WTC11 (cell line): ENCODE results near the gene ZNF225. TPM values are rescaled to one million over a fixed set of nuclear protein-coding genes. Genes with fewer than 3 reads are reported as not detected.

Experiments
- ATAC-seq: fragments of 200-7000 bp; cut with Tn5 transposase; 2 replicates; pipeline ENCODE4 v1.10.0; 2021; ENCODE audit warnings: mild to moderate bottlenecking, moderate library complexity
- CTCF ChIA-PET: fragments of 300-600 bp; sonication (Branson Sonifier 250); formaldehyde crosslinking; loops from one replicate; lab custom pipeline; 2021; ENCODE audit warnings: antibody characterized with exemption; lab: Charles Lee
- POLR2A ChIA-PET: fragments of 350-600 bp; sonication (Branson Sonifier 250); formaldehyde crosslinking; loops from one replicate; lab custom pipeline; 2021; ENCODE audit warnings: antibody characterized with exemption; lab: Charles Lee
- DNase-seq: peaks from one replicate; pipeline ENCODE4 v3.0.0; 2021; ENCODE audit warnings: low spot score
- H3K27ac Mint-ChIP-seq: 2 replicates; pipeline ENCODE4 v1.8.0; 2021; ENCODE audit warnings: mixed read lengths
- H3K27me3 Mint-ChIP-seq: 2 replicates; pipeline ENCODE4 v1.8.0; 2021; ENCODE audit warnings: low read depth, mild to moderate bottlenecking, moderate library complexity, mixed read lengths
- H3K36me3 Mint-ChIP-seq: 2 replicates; pipeline ENCODE4 v1.8.0; 2021; ENCODE audit warnings: mixed read lengths
- H3K4me1 Mint-ChIP-seq: 2 replicates; pipeline ENCODE4 v1.8.0; 2022; ENCODE audit warnings: mixed read lengths
- H3K4me3 Mint-ChIP-seq: 2 replicates; pipeline ENCODE4 v1.8.0; 2021; ENCODE audit warnings: mild to moderate bottlenecking, moderate library complexity, mixed read lengths
- H3K9me3 Mint-ChIP-seq: 2 replicates; pipeline ENCODE4 v1.8.0; 2021; ENCODE audit warnings: mixed read lengths
- AFF4 ChIP-seq: sonication (generic); formaldehyde crosslinking; IDR thresholded peaks from 2 replicates; pipeline ENCODE4 v1.8.1; 2023; ENCODE audit warnings: mild to moderate bottlenecking, missing genetic modification reagents, borderline replicate concordance
- ARID4B ChIP-seq: sonication (generic); formaldehyde crosslinking; IDR thresholded peaks from 2 replicates; pipeline ENCODE4 v1.8.0; 2023; ENCODE audit warnings: missing genetic modification reagents, mild to moderate bottlenecking, borderline replicate concordance
- ATF3 ChIP-seq: sonication (generic); formaldehyde crosslinking; conservative IDR thresholded peaks from 2 replicates; pipeline ENCODE4 v1.8.1; 2022; ENCODE audit warnings: mild to moderate bottlenecking, missing genetic modification reagents
- ATF6 ChIP-seq: sonication (generic); formaldehyde crosslinking; IDR thresholded peaks from 2 replicates; pipeline ENCODE4 v1.8.1; 2023; ENCODE audit warnings: mild to moderate bottlenecking, missing genetic modification reagents
- CREB1 ChIP-seq: sonication (generic); formaldehyde crosslinking; IDR thresholded peaks from 2 replicates; pipeline ENCODE4 v1.8.0; 2023; ENCODE audit warnings: mild to moderate bottlenecking, missing genetic modification reagents
- E2F1 ChIP-seq: sonication (generic); formaldehyde crosslinking; IDR thresholded peaks from 2 replicates; pipeline ENCODE4 v1.8.0; 2022; ENCODE audit warnings: mild to moderate bottlenecking, missing genetic modification reagents
- ELF4 ChIP-seq: sonication (generic); formaldehyde crosslinking; IDR thresholded peaks from 2 replicates; pipeline ENCODE4 v1.8.1; 2022; ENCODE audit warnings: low read depth, mild to moderate bottlenecking, moderate library complexity, missing genetic modification reagents
- EMX1 ChIP-seq: fragments of 250-450 bp; sonication (Bioruptor Pico); IDR thresholded peaks from 2 replicates; pipeline ENCODE4 v1.8.0; 2021; ENCODE audit warnings: mild to moderate bottlenecking
- FOXJ3 ChIP-seq: sonication (generic); formaldehyde crosslinking; IDR thresholded peaks from 2 replicates; pipeline ENCODE4 v1.9.0; 2021; ENCODE audit warnings: missing genetic modification reagents, mild to moderate bottlenecking, borderline replicate concordance
- IRF1 ChIP-seq: sonication (generic); formaldehyde crosslinking; IDR thresholded peaks from 2 replicates; pipeline ENCODE4 v1.8.0; 2023; ENCODE audit warnings: missing genetic modification reagents
- KAT7 ChIP-seq: sonication (generic); formaldehyde crosslinking; IDR thresholded peaks from 2 replicates; pipeline ENCODE4 v1.8.1; 2023; ENCODE audit warnings: missing genetic modification reagents, mild to moderate bottlenecking, borderline replicate concordance
- MYBL2 ChIP-seq: sonication (generic); formaldehyde crosslinking; IDR thresholded peaks from 2 replicates; pipeline ENCODE4 v1.8.1; 2023; ENCODE audit warnings: mild to moderate bottlenecking, moderate library complexity, missing genetic modification reagents
- NR2C2 ChIP-seq: sonication (generic); formaldehyde crosslinking; IDR thresholded peaks from 2 replicates; pipeline ENCODE4 v1.8.0; 2022; ENCODE audit warnings: mild to moderate bottlenecking, missing genetic modification reagents
- PREB ChIP-seq: sonication (generic); formaldehyde crosslinking; IDR thresholded peaks from 2 replicates; pipeline ENCODE4 v1.8.1; 2022; ENCODE audit warnings: mild to moderate bottlenecking, missing genetic modification reagents, moderate library complexity, borderline replicate concordance
- SMAD3 ChIP-seq: sonication (generic); formaldehyde crosslinking; IDR thresholded peaks from 2 replicates; pipeline ENCODE4 v1.8.0; 2022; ENCODE audit warnings: missing genetic modification reagents, mild to moderate bottlenecking, borderline replicate concordance
- USF1 ChIP-seq: sonication (generic); formaldehyde crosslinking; IDR thresholded peaks from 2 replicates; pipeline ENCODE4 v1.8.0; 2022; ENCODE audit warnings: mild to moderate bottlenecking, missing genetic modification reagents
- USF2 ChIP-seq: sonication (generic); formaldehyde crosslinking; IDR thresholded peaks from 2 replicates; pipeline ENCODE4 v1.8.1; 2023; ENCODE audit warnings: mild to moderate bottlenecking, missing genetic modification reagents, moderate library complexity
- ZNF396 ChIP-seq: fragments of 250-450 bp; sonication (Bioruptor Pico); IDR thresholded peaks from 2 replicates; pipeline ENCODE4 v1.8.0; 2021; ENCODE audit warnings: mild to moderate bottlenecking, moderate library complexity, borderline replicate concordance
- ZNF671 ChIP-seq: fragments of 250-450 bp; sonication (Bioruptor Pico); IDR thresholded peaks from 2 replicates; pipeline ENCODE4 v1.8.0; 2021; ENCODE audit warnings: mild to moderate bottlenecking
- total RNA-seq: library from RNA; stranded (reverse); gene quantifications from 3 replicates; pipeline ENCODE4 v1.2.3, GENCODE V29; 2021

Gene ZNF225
- total RNA-seq, 1 experiment from 2014 or later, result 3.9 TPM

GRCh38 chr19:44149776-44150175, 36.6 kb downstream of the ZNF225 start:
- ChIA-PET POLR2A (no interaction called here), CTCF (no interaction called here)
- H3K27me3 Mint-ChIP-seq, result no peaks in the 10 kb centered on the region
- H3K9me3 Mint-ChIP-seq, result peaks cover 9% of the 10 kb centered on the region
- no peak for DNase-seq
- H3K27ac Mint-ChIP-seq, result no peak overlapping the region
- no peak for ATAC-seq
- peaks cover 40% of the 10 kb centered on the region for H3K36me3 Mint-ChIP-seq
- TF ChIP-seq ATF6 (CRISPR knock-in tag) (no peak), IRF1 (CRISPR knock-in tag) (no peak), NR2C2 (CRISPR knock-in tag) (no peak), KAT7 (CRISPR knock-in tag) (no peak), PREB (CRISPR knock-in tag) (no peak), USF1 (CRISPR knock-in tag) (no peak), ELF4 (no peak)
- no peak overlapping the region for H3K4me3 Mint-ChIP-seq
- H3K4me1 Mint-ChIP-seq, result no peaks in the 10 kb centered on the region

- Mint-ChIP-seq H3K36me3 (peaks cover 45% of the 10 kb centered on the region), H3K27me3 (peaks cover 5% of the 10 kb centered on the region)
- CTCF ChIA-PET, result interaction anchor here (0.6 kb wide), 1 partner anchor 535 kb away, joined by 3 read pairs; no protein-coding TSS in a partner anchor
- TF ChIP-seq ZNF671 (CRISPR knock-in tag), result no peak
- TF ChIP-seq AFF4 (CRISPR knock-in tag), result no peak
- TF ChIP-seq FOXJ3 (CRISPR knock-in tag), result no peak
- no peak for TF ChIP-seq EMX1 (CRISPR knock-in tag)
- TF ChIP-seq CREB1 (CRISPR knock-in tag), result no peak
- no peak for TF ChIP-seq ATF3 (CRISPR knock-in tag)
- no peak for TF ChIP-seq USF2 (CRISPR knock-in tag)
- no peak for TF ChIP-seq E2F1
- no peak for TF ChIP-seq MYBL2 (CRISPR knock-in tag)
- no peak for TF ChIP-seq SMAD3 (CRISPR knock-in tag)
- TF ChIP-seq ARID4B (CRISPR knock-in tag), result no peak
- no peak for TF ChIP-seq ZNF396 (CRISPR knock-in tag)
- no peak for TF ChIP-seq KAT7 (CRISPR knock-in tag)
Observed at GRCh38 chr19:44151491-44151890, 38.3 kb downstream of the ZNF225 start.

More at GRCh38 chr19:44151491-44151890, 38.3 kb downstream of the ZNF225 start:
- Mint-ChIP-seq H3K9me3 (peaks cover 17% of the 10 kb centered on the region), H3K4me3 (no peak overlapping the region), H3K27ac (no peak overlapping the region), H3K4me1 (no peaks in the 10 kb centered on the region)
- POLR2A ChIA-PET, result no interaction called here
- DNase-seq (no peak), ATAC-seq (no peak)
